Measurements from ENCODE around the gene MC3R.

The MC3R gene

GRCh38 chr20:56237335-56237734 lies 11.2 kb upstream of the MC3R start:
- no peak overlapping the region for H3K4me2 ChIP-seq
- no peak for TF ChIP-seq Cebpa-rat (IDR thresholded peaks at IDR 0.05)
- no peaks in the 10 kb centered on the region for H3K27me3 ChIP-seq
- no peaks in the 10 kb centered on the region for H3K4me1 ChIP-seq
- no peaks in the 10 kb centered on the region for H4K20me1 ChIP-seq
- H3K27ac ChIP-seq, result no peak overlapping the region
- H3K4me3 ChIP-seq, result no peak overlapping the region
- no peak overlapping the region for H3K9ac ChIP-seq
- H3K36me3 ChIP-seq, result no peaks in the 10 kb centered on the region
- H3K9me3 ChIP-seq (replicated peaks in 1 of 11), result peaks cover 19 to 32% (median 27%) of the 10 kb centered on the region in 11 experiments; a peak in 21 of 22 replicates

DNA sequence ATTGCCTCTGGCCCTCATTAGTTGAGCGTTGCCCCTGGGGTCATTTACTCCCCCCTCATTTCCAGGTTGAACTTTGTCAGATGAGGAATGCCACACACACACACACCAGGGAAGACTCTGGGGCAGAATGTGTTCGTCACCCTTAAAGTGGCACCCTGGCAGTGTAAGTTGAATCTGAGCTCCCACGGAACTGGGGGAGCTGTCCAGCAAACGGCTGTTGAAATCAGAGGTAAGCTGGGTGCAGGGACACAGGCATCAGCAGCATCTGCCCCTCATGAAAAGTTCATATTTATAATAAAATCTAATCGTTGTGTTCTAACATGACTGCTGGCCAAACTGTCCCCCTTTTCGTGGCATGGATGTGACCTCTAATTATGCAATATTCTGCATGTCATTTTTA lies 4.3 kb upstream of the MC3R start:
- no peak for TF ChIP-seq Cebpa-rat (IDR thresholded peaks at IDR 0.05)
- Histone ChIP-seq H3K27me3 (no peaks in the 10 kb centered on the region), H3K9ac (no peak overlapping the region), H3K4me1 (peaks cover 0 to 12% (median 7%) of the 10 kb centered on the region in 10 experiments; a peak in 13 of 20 replicates), H3K9me3 (replicated peaks in 1 of 11) (no peaks in the 10 kb centered on the region), H3K36me3 (no peaks in the 10 kb centered on the region), H3K4me3 (no peak overlapping the region), H3K4me2 (no peak overlapping the region), H3K27ac (no peak overlapping the region), H4K20me1 (no peaks in the 10 kb centered on the region)

DNA sequence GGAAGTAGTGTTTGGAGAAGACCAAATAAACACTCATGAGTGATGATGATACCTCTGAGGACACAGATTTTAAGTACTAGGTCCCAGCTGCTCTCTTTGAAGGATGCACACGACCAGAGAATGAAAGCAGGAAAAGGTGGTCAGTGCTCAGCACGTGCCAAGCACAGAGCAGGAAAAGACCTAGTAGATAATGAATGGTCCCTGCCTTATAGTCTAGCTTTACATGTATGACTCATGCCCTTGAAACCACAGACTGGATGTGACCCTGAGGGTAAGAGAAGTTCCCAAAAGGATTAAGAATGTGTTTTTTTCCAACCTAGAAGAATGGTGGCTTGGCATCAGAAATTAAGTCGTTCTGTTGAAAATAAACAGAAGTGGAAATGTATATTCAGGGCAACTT lies 2.8 kb upstream of the MC3R start:
- TF ChIP-seq Cebpa-rat (IDR thresholded peaks at IDR 0.05), result no peak

GRCh38 chr20:56249244-56249955 lies 868 bp downstream of the MC3R start:
- Histone ChIP-seq H3K9ac (no peak overlapping the region), H3K4me2 (no peak overlapping the region), H3K36me3 (no peaks in the 10 kb centered on the region), H3K9me3 (replicated peaks in 1 of 11) (no peaks in the 10 kb centered on the region), H3K27me3 (no peaks in the 10 kb centered on the region), H4K20me1 (no peaks in the 10 kb centered on the region), H3K27ac (no peak overlapping the region), H3K4me3 (no peak overlapping the region), H3K4me1 (peaks cover 0 to 12% (median 7%) of the 10 kb centered on the region in 10 experiments; a peak in 12 of 20 replicates)
- TF ChIP-seq Cebpa-rat (IDR thresholded peaks at IDR 0.05), result peak; percentile 54 to 94 (median 69); a peak in 19 of 22 replicates

More for the DNA sequence above, 2.8 kb upstream of the MC3R start:
- Histone ChIP-seq H3K9ac (no peak overlapping the region), H3K9me3 (replicated peaks in 1 of 11) (no peaks in the 10 kb centered on the region), H3K4me2 (peak overlapping the region in 5 of 11 experiments; percentile 13 to 58 (median 23); a peak in 7 of 22 replicates), H4K20me1 (no peaks in the 10 kb centered on the region), H3K4me1 (peaks cover 0 to 12% (median 7%) of the 10 kb centered on the region in 10 experiments; a peak in 13 of 20 replicates), H3K27me3 (no peaks in the 10 kb centered on the region), H3K27ac (no peak overlapping the region), H3K36me3 (no peaks in the 10 kb centered on the region), H3K4me3 (no peak overlapping the region)

DNA sequence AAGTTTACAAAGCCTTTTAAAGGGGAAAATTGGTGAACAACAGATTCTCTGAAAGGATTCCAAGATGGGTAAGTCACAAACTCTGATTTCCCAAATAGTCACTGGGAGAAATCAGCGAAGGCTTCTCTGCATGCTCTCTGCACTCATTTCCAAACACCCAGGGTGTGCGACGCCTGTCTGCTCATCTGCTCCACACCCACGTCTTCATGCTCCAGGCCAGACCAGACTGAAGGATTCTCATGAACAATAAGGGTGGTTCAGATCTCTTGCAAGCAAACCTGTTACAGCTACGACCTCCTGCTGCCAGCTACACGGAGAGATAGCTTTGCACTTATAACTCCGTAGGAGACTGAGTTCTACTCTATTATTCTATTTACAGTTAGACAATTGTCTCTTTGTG lies 1.4 kb downstream of the MC3R start:
- Histone ChIP-seq H3K4me1 (peaks cover 0 to 12% (median 7%) of the 10 kb centered on the region in 10 experiments; a peak in 12 of 20 replicates), H3K27ac (no peak overlapping the region), H3K4me3 (no peak overlapping the region), H4K20me1 (no peaks in the 10 kb centered on the region), H3K9ac (no peak overlapping the region), H3K9me3 (replicated peaks in 1 of 11) (no peaks in the 10 kb centered on the region), H3K27me3 (no peaks in the 10 kb centered on the region), H3K36me3 (no peaks in the 10 kb centered on the region), H3K4me2 (no peak overlapping the region)
- no peak for TF ChIP-seq Cebpa-rat (IDR thresholded peaks at IDR 0.05)

- no peak overlapping the region for H3K27ac ChIP-seq
- no peaks in the 10 kb centered on the region for H3K4me1 ChIP-seq
- no peaks in the 10 kb centered on the region for H3K27me3 ChIP-seq
- H3K9me3 ChIP-seq (replicated peaks in 1 of 11), result no peaks in the 10 kb centered on the region
- H3K36me3 ChIP-seq, result no peaks in the 10 kb centered on the region
- H4K20me1 ChIP-seq, result no peaks in the 10 kb centered on the region
- no peak overlapping the region for H3K9ac ChIP-seq
- H3K4me2 ChIP-seq, result no peak overlapping the region
- H3K4me3 ChIP-seq, result no peak overlapping the region
- TF ChIP-seq Cebpa-rat (IDR thresholded peaks at IDR 0.05), result no peak
Observed at GRCh38 chr20:56257604-56258003, 9.1 kb downstream of the MC3R start.

DNA sequence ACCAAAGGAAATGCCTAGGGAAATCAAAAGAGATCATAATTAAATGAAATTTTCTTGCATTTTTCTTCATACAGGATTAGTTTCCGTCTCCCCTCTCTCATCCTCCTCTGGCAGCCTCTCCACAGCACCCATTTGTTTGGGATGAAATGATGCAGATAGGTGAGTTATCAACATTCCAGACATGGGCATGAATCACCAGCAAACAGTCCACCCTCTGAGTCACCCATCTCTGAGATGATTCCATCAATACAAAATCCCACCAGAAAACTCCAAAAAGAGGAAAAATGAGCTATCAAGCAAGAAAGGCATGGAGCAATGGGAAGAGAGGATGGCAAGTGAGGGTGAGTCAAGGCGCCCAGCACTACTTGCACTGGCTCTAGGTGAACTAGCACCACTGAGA lies 11.4 kb downstream of the MC3R start:
- Histone ChIP-seq H3K27ac (no peak overlapping the region), H3K36me3 (no peaks in the 10 kb centered on the region), H3K4me2 (no peak overlapping the region), H3K9me3 (replicated peaks in 1 of 11) (no peaks in the 10 kb centered on the region), H3K4me1 (no peaks in the 10 kb centered on the region), H3K9ac (no peak overlapping the region), H4K20me1 (no peaks in the 10 kb centered on the region), H3K27me3 (no peaks in the 10 kb centered on the region), H3K4me3 (no peak overlapping the region)
- no peak for TF ChIP-seq Cebpa-rat (IDR thresholded peaks at IDR 0.05)

DNA sequence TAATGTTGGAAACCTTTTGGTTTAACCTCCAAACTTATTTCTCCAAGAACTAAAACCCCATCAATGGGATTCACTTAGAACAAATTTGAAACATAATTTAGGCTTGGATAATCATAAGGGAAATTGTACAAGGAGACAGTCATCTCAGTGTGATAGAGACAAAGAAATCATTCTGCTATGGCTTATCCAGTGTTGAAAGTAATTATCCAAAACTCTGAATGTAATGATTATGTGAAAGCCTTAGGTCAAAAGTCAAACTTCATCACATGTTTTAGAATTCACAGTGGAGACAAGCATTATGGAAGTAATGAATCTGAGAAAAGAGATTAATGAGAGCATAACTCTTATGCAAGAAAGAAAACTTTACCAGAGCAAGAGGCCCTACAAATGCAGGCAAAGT lies 20.0 kb downstream of the MC3R start:
- H3K27ac ChIP-seq, result no peak overlapping the region
- H3K9me3 ChIP-seq (replicated peaks in 1 of 11), result peaks cover 14 to 21% (median 19%) of the 10 kb centered on the region in 11 experiments
- H3K4me3 ChIP-seq, result no peak overlapping the region
- no peaks in the 10 kb centered on the region for H3K4me1 ChIP-seq
- no peaks in the 10 kb centered on the region for H3K36me3 ChIP-seq
- H3K9ac ChIP-seq, result no peak overlapping the region
- no peaks in the 10 kb centered on the region for H4K20me1 ChIP-seq
- H3K27me3 ChIP-seq, result no peaks in the 10 kb centered on the region
- TF ChIP-seq Cebpa-rat (IDR thresholded peaks at IDR 0.05), result no peak
- H3K4me2 ChIP-seq, result no peak overlapping the region

DNA sequence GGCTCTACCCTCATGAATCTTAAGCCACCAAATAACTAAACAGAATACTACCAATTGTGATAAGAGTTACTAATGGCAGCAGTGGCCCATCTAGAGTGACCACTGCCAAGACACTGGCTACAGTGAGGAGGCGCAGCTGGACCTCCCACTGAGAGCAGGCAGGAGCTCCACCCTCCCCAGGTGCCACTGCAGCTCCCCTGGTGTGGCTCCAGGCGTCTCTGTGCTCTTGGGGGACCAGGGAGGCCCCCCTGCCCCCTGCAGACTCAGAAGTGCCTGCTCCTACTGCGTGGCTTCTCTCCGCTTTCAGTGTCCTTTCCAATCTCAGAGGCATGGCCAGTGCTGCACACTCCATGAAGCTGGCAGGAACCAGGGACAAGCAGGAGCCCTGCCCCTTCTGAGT lies 23.4 kb downstream of the MC3R start:
- Histone ChIP-seq H3K27ac (no peak overlapping the region), H3K27me3 (no peaks in the 10 kb centered on the region), H3K4me3 (no peak overlapping the region), H3K9me3 (replicated peaks in 1 of 11) (peaks cover 18 to 52% (median 31%) of the 10 kb centered on the region in 11 experiments), H3K36me3 (no peaks in the 10 kb centered on the region), H4K20me1 (no peaks in the 10 kb centered on the region), H3K4me2 (no peak overlapping the region), H3K9ac (no peak overlapping the region), H3K4me1 (peaks cover 0 to 4% (median 0%) of the 10 kb centered on the region in 10 experiments; a peak in 3 of 20 replicates)
- TF ChIP-seq Cebpa-rat (IDR thresholded peaks at IDR 0.05), result no peak

DNA sequence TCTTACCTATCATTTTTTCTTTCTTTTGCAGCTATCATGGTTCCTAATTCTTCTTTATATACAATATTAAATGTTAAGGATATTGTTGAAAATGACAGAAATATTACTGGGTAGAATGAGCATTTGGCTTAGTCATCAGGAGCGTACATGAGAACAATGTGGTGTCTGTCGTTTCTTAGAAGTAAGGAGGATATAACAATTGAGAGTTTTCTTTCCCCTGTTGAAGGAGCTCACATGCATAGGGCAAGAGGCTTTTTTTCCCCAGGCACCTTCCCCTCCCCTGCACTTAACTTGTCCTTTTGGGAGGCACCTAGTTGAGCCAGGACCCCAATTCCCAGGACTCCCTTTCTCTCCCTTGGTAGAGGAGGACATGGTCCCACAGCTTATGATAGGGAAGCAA lies 25.0 kb downstream of the MC3R start:
- Histone ChIP-seq H3K36me3 (no peaks in the 10 kb centered on the region), H3K9ac (no peak overlapping the region), H4K20me1 (no peaks in the 10 kb centered on the region), H3K4me3 (no peak overlapping the region), H3K4me1 (peaks cover 0 to 13% (median 7%) of the 10 kb centered on the region in 10 experiments; a peak in 14 of 20 replicates), H3K9me3 (replicated peaks in 1 of 11) (peaks cover 29 to 63% (median 39%) of the 10 kb centered on the region in 11 experiments), H3K27ac (no peak overlapping the region), H3K27me3 (no peaks in the 10 kb centered on the region), H3K4me2 (no peak overlapping the region)
- no peak for TF ChIP-seq Cebpa-rat (IDR thresholded peaks at IDR 0.05)
